ENCODE data around the gene PIGU. TPM values are rescaled to one million over a fixed set of nuclear protein-coding genes. Genes with fewer than 3 reads are reported as not detected.

PIGU gene
- total RNA-seq, 1 donor from 2014 or later: 17.7 TPM

GRCh38 chr20:34579979-34580940 lies 96.6 kb downstream of the PIGU start:
- no peak for DNase-seq (ENCODE audit: extremely low read depth, low read depth, low spot score)

DNA sequence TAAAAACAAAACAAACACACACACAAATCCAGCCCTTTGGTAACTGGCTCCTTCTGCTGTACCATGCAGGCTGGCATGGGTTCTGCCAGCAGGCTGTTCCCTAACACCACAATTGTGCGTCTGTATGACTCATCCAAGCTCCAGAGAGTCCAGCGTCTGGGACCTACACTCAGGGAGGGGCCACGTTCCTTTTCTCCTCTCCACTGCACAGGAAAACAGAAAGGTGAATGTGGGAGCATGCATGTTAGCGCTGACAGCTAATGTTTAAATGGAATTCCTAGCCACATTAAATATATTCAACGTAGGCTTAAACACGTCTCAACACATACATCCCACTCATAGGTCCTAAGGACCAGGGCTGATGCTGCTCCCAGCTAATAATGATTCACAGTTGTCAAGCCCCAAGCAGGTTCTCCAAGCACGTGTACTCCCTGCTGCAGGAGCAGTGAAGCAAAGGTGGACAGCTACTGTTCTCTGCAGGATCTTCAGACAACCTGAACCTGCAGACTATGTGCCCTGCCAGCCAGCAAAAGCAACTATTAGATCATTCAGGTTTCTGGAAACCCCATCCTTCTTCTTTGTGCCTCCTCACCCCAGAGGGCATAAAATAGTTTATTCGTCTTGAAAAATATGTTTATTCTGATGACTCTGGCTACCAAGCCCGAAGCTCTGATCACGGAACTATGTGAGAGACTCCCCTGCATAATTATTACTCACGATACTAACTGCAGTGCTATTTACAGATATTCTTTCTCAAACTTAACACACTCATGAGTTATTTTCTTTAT lies 97.5 kb downstream of the PIGU start:
- DNase-seq (ENCODE audit: extremely low read depth, low read depth, low spot score): peak; percentile 65

DNA sequence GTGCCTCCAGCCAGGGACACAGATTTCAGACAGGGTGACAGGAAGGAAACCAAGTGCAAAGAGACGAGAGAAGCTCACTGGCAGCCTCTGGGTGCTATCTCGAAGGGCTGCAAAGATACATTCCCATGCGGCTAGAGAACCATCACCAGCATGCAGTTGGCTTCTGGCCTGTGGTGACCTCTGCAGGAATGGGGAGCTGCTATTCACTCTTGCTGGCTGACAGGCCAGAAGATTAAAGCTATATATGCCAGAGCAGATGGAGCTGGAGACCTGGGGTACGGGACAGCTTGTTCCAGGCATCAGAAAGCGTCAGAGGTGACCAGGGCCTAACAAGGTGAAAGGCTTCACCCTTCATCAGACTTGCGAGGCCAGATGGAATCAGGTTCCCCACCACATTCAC lies 98.4 kb downstream of the PIGU start:
- DNase-seq (ENCODE audit: extremely low read depth, low read depth, low spot score): no peak

DNA sequence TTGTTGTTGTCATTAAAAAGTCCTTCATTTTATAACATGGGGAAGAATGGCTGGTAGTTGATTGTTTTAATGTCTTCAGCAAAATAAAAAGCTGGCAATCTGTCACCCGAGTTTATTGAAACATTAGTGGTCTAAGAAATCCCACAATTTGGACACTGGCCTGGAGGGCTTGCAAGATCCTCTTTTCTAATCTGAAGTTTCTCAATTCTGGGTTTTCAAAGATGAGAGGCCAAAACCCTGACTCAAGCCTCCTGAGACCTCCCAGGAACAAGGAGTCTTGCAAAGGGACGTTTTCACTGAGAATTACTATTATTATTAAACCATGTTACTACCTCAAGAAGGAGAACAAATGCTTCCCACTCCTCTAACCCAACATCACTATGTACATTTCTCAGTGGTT lies 98.9 kb downstream of the PIGU start:
- DNase-seq (ENCODE audit: extremely low read depth, low read depth, low spot score): no peak

- DNase-seq (ENCODE audit: extremely low read depth, low read depth, low spot score): no peak
Observed at GRCh38 chr20:34577061-34577460, 99.8 kb downstream of the PIGU start.

- no peak for DNase-seq (ENCODE audit: extremely low read depth, low read depth, low spot score)
Observed at GRCh38 chr20:34575756-34576155, 101.1 kb downstream of the PIGU start.

DNA sequence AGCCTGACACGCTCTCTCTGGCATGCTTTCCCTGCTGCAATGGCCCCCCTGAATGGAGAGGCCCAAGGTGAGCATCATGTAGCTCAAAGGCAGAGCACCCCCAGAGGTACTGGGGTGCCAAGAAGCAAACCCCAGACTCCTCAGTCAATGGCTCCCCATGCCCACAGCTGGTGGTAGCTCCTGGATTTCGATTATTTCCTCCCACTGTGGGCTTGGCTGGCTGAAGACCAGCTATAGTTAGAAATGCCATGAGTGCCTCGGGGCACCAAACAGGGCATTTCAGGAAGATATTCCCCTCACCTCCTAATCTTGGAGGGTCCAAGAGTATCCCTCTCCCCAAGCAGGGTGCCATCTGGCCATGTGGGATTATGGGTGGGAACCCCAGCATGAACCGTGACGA lies 101.6 kb downstream of the PIGU start:
- DNase-seq (ENCODE audit: extremely low read depth, low read depth, low spot score): no peak

GRCh38 chr20:34574861-34575260 lies 102.0 kb downstream of the PIGU start:
- DNase-seq (ENCODE audit: extremely low read depth, low read depth, low spot score): no peak

- DNase-seq (ENCODE audit: extremely low read depth, low read depth, low spot score): no peak
Observed at GRCh38 chr20:34574426-34574825, 102.5 kb downstream of the PIGU start.

DNA sequence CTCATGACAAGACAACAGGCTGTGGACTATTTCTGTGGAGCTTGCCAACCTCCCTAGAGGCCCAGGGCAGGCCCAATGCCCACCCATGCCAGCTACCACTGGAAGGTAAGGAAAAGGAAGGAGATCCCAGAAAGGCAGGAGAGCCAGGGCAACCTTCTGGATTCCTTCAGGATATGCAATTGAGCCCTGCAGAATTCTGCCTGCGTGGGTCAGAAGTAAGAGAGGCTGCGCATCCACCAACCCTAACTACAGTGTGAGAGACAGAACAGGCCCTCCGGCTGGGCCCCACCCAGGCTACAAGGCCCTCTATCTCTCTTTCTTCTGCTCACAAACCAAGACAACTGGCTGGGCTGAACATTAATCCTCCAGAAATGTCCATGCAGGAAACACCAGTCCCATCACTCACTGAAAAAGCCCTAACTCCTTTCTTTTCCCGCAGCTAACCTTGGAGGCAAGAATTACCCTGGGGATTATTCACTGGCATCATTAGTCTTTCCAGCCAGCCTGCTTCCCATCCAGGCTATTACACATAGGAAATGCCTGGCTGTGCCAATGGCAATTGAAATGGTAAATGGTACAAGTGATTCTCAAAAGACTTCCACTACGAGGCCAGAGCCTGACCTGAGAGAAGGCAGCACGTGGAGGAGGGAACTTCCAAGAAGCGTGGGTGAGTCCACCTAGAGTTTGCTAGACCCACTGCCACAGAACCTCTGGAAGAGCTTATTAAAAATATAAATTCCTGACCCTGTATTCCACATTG lies 103.2 kb downstream of the PIGU start:
- no peak for DNase-seq (ENCODE audit: extremely low read depth, low read depth, low spot score)

- DNase-seq (ENCODE audit: extremely low read depth, low read depth, low spot score): no peak
Observed at GRCh38 chr20:34571753-34572152, 105.1 kb downstream of the PIGU start.

DNA sequence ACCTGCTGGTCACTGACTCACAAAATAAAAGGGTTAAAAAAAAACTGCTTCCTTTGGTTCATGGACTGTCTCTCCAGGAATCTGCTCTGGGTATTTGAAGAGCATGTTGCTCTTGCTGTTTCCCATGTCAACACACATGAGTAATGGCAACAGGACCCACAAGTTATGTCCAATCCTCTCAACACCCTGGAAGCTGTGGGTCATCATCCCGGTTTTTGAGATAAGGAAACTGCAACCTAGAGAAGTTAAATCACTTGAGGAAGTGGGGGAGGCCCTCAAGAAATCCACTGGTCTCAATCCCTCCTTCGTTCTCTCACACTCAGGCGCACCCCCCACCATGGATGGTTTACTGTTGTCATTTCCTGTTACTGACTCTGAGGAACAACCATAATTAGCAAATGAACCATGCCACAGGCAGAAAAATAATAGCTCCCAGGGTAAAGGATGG lies 106.0 kb downstream of the PIGU start:
- peak; percentile 60 for DNase-seq (ENCODE audit: extremely low read depth, low read depth, low spot score)

GRCh38 chr20:34569598-34569997 lies 107.3 kb downstream of the PIGU start:
- DNase-seq (ENCODE audit: extremely low read depth, low read depth, low spot score): no peak

DNA sequence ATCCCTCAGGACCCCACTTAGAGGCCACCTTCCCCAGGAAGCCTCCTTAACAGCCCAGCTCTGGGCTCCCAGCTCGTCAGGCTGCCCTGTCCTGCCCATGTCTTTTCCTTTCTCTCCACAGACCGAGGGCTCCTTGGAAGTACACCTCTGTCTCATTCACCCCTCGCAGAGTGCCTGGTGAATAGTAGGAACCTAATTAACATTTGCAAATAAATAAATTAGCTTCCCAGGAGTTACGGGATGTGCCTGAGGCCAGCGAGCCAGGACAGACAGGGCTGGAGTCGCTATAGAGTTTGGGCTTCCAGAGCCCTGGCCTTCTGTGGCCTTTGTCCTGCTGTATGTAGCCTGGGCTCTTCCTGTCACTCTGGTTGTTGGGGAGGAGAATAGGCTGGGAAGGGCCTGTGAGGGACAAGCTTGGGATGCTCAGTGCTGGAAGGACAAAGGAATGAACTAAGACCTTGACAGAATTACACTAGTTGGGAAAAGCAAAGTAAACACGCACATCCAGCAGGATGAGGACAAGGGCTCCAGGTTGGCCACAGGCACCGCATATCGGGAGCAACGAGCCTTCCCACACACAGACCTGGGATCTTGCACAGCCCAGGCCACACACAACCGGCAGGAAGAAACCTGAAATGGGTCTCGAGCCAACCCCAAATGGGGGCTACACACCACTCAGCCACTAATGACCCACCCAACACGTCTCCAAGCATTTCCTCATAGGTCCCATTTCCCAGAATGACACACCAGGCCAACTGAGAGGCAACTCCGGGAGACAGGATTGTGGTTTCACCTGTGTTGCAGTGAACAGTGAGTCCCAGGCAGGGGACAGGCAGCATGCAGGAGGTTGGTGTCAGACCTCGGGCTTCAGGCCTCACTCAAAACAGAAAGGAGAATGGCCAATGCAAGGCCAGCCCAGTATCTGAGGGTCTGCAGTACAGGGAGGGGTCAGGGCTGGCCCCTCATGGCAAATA lies 108.7 kb downstream of the PIGU start:
- no peak for DNase-seq (ENCODE audit: extremely low read depth, low read depth, low spot score)

DNA sequence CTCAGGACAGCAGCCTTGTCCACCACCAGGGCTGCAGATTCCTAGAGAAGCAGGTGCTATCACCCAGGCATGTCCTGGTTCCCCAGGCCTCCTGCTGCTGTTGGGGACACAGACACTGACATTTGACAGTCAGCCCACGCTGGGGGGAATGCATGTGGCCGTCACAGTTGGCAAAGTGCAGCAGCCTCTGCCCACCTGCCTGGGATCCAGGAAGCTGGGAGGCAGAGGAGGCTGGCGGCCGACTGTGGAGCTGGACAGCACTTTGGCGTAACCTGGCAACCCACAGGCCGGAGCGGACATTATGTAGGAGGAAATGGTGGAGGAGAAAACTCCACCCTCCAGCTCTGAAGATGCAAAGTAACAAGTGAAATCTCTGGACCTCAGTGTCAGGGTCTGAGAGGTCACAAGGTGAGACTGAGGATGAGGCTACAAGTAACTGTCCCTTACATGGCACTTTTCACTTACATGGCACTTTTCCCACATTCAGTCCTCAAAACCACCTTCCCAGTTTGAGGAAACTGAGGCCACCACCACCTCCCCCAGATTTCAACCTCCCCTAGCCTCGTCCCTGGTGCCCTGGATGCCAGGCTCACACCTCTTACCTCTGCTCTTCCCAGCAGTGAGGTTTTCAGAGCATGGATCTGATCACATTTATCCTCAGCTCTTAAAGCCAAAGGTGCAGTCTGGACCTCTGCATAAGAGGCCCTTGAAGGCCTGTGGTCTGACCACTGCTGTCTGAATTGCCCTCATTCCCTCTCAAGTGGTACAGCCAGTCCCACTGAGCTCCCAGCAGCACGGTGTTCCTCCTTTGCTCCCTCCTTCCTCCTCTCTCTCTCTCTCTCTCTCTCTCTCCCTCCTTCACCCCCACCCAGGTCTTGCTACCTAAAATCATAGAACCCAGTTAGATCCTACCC lies 109.7 kb downstream of the PIGU start:
- no peak for DNase-seq (ENCODE audit: extremely low read depth, low read depth, low spot score)

DNA sequence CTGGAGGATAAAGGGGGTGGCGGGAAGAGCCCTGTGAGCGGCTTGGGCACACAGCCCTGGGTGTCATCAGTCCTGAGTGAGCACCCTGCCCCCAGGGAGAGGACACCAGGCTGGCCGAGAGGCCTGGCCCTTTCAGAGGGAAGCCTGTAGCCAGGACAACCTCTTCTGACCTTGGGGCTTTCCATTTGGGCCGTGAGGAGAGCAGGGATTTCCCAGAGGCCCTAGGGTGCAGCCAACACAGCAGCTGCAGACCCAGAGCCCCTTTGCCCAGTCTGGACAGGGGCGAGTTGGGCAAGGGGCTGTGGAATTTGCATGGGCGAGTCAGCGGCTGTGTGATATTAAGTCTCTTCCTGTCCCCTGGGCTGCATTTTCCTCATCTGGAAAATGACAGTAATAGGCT lies 112.1 kb downstream of the PIGU start:
- no peak for DNase-seq (ENCODE audit: extremely low read depth, low read depth, low spot score)

GRCh38 chr20:34562641-34563040 lies 114.3 kb downstream of the PIGU start:
- DNase-seq (ENCODE audit: extremely low read depth, low read depth, low spot score): no peak

- DNase-seq (ENCODE audit: extremely low read depth, low read depth, low spot score): no peak
Observed at GRCh38 chr20:34561661-34562060, 115.2 kb downstream of the PIGU start.

DNA sequence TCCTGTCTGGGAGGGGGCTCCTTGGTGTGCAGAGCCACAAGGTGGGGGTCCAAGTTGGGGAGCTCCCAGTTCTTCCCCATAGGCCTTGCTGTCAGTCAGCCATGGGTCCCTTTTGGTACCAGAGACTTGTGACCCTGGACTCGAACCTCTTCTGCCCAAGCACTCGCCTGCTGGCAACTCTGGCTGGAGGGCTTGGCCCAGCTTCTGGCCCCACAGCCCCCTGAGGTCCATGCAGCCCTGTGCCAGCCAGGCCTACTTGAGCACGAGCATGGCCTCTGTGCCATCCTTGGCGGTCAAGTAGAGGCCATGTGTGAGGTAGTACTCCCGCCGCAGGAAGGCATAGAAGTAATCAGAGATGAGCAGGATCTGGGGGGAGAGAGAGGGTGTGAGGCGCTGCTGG lies 116.3 kb downstream of the PIGU start:
- DNase-seq (ENCODE audit: extremely low read depth, low read depth, low spot score): no peak
